A549 (cell line): ENCODE measurements around the gene TRIM41. TPM values are rescaled to one million over a fixed set of nuclear protein-coding genes. Genes with fewer than 3 reads are reported as not detected.

Experiments used
- ATAC-seq, 2 experiments: fragments of 200-7000 bp in 1 of 2; fragments of >200 bp in 1 of 2; cut with Nextera tagmentation in 1 of 2; cut with Tn5 transposase in 1 of 2; 3 replicates each; pipeline versions ENCODE4 v1.8.0 to v1.9.1; 2018 to 2020; ENCODE audit warnings: mild to moderate bottlenecking in 1 of 2, moderate library complexity in 1 of 2
- CTCF ChIA-PET: fragments of 300-600 bp; sonication (Branson Sonifier 250); formaldehyde crosslinking; extraction: SDS; loops from one replicate; lab custom pipeline; 2021; ENCODE audit warnings: antibody characterized with exemption, inconsistent platforms; lab: Yijun Ruan, JAX
- POLR2A ChIA-PET: fragments of 350-600 bp; formaldehyde crosslinking; extraction: SDS; loops from one replicate; lab custom pipeline; 2021; ENCODE audit warnings: antibody characterized with exemption, inconsistent platforms; lab: Yijun Ruan, JAX
- DNase-seq, 2 experiments: peaks; one replicate each; pipeline versions ENCODE4 v3.0.0 to v3.0.0-alpha.2; 2011 to 2016; ENCODE audit warnings: low read depth in 1 of 2, low spot score in 1 of 2
- FAIRE-seq: peaks from 2 replicates; lab custom pipeline; 2011; peaks lifted over from hg19 to GRCh38; lab: Jason Lieb, UNC
- H3K27ac ChIP-seq, 2 experiments: fragments of >200 bp; sonication (Bioruptor Twin); formaldehyde crosslinking; 3 replicates each; pipeline ENCODE4 v1.5.1; 2016 to 2017
- H3K4me1 ChIP-seq: fragments of >200 bp; sonication (Bioruptor Twin); formaldehyde crosslinking; 3 replicates; pipeline ENCODE4 v1.6.1; 2016
- H3K4me2 ChIP-seq: fragments of >200 bp; sonication (Bioruptor Twin); formaldehyde crosslinking; 3 replicates; pipeline ENCODE4 v1.6.1; 2016
- H3K4me3 ChIP-seq: fragments of >200 bp; sonication (Bioruptor Twin); formaldehyde crosslinking; 3 replicates; pipeline ENCODE4 v1.5.1; 2016
- H3K9me3 ChIP-seq: fragments of >200 bp; sonication (Bioruptor Twin); formaldehyde crosslinking; 3 replicates; pipeline ENCODE4 v1.6.1; 2016
- EHMT2 ChIP-seq: fragments of 200-600 bp; sonication (generic); IDR thresholded peaks from 2 replicates; pipeline ENCODE4 v1.6.1; 2016; ENCODE audit warnings: antibody characterized with exemption, low read depth, mild to moderate bottlenecking, moderate library complexity
- ESRRA ChIP-seq: fragments of 150-350 bp; IDR thresholded peaks from 2 replicates; pipeline ENCODE4 v1.6.1; 2014; ENCODE audit warnings: mild to moderate bottlenecking, low read length, borderline replicate concordance
- HOXA7 ChIP-seq: fragments of 250-450 bp; sonication (Bioruptor Pico); IDR thresholded peaks from 2 replicates; pipeline ENCODE4 v1.5.0; 2020; ENCODE audit warnings: mild to moderate bottlenecking, moderate library complexity
- HOXB5 ChIP-seq: fragments of 250-450 bp; sonication (Bioruptor Pico); IDR thresholded peaks from 2 replicates; pipeline ENCODE4 v1.5.0; 2020; ENCODE audit warnings: mild to moderate bottlenecking, moderate library complexity
- JUNB ChIP-seq: fragments of >200 bp; sonication (Bioruptor Twin); formaldehyde crosslinking; IDR thresholded peaks from 2 replicates; pipeline ENCODE4 v1.6.1; 2016
- KDM1A ChIP-seq: fragments of 200-600 bp; sonication (generic); IDR thresholded peaks from 2 replicates; pipeline ENCODE4 v1.6.1; 2016; ENCODE audit warnings: low read depth, mild to moderate bottlenecking
- MAZ ChIP-seq: fragments of 150-350 bp; IDR thresholded peaks from 2 replicates; pipeline ENCODE4 v1.6.1; 2014; ENCODE audit warnings: antibody characterized with exemption, low read depth, low read length, borderline replicate concordance
- NFE2L2 ChIP-seq: fragments of 150-350 bp; conservative IDR thresholded peaks from 2 replicates; pipeline ENCODE4 v1.6.1; 2014; ENCODE audit warnings: low read length
- PHF8 ChIP-seq: fragments of 200-600 bp; sonication (generic); IDR thresholded peaks from 2 replicates; pipeline ENCODE4 v1.6.1; 2016; ENCODE audit warnings: low read depth, mild to moderate bottlenecking, antibody characterized with exemption, moderate library complexity, borderline replicate concordance
- POLR2A ChIP-seq: IDR thresholded peaks from 2 replicates; pipeline ENCODE4 v1.6.1; 2012; ENCODE audit warnings: mild to moderate bottlenecking, low read length
- RAD21 ChIP-seq, 2 experiments: fragments of >200 bp in 1 of 2; sonication (Bioruptor Twin) in 1 of 2; formaldehyde crosslinking in 1 of 2; IDR thresholded peaks in 1 of 2; conservative IDR thresholded peaks in 1 of 2; 2 replicates in 1 of 2; 3 replicates in 1 of 2; pipeline ENCODE4 v1.6.1; 2012 to 2018; ENCODE audit warnings: inconsistent platforms in 1 of 2
- RCOR1 ChIP-seq: fragments of 150-350 bp; IDR thresholded peaks from 2 replicates; pipeline ENCODE4 v1.6.1; 2014; ENCODE audit warnings: antibody characterized with exemption, low read length, low read depth
- RFX5 ChIP-seq: fragments of 450-650 bp; IDR thresholded peaks from 2 replicates; pipeline ENCODE4 v1.7.1; 2014; ENCODE audit warnings: antibody characterized with exemption, mild to moderate bottlenecking, moderate library complexity
- SMC3 ChIP-seq: fragments of >200 bp; sonication (Bioruptor Twin); formaldehyde crosslinking; IDR thresholded peaks from 3 replicates; pipeline ENCODE4 v1.6.1; 2018; ENCODE audit warnings: inconsistent platforms
- ZFP36 ChIP-seq: fragments of 450-650 bp; IDR thresholded peaks from 2 replicates; pipeline ENCODE4 v1.6.1; 2014; ENCODE audit warnings: borderline replicate concordance; ENCODE audit not compliant: partially characterized antibody
- ZNF302 ChIP-seq: fragments of 250-450 bp; sonication (Bioruptor Pico); IDR thresholded peaks from 2 replicates; pipeline ENCODE4 v1.9.0; 2021; ENCODE audit warnings: inconsistent platforms, mild to moderate bottlenecking, moderate library complexity
- ZSCAN20 ChIP-seq: fragments of 250-450 bp; sonication (Bioruptor Pico); IDR thresholded peaks from 2 replicates; pipeline ENCODE4 v1.8.0; 2022; ENCODE audit warnings: mild to moderate bottlenecking, moderate library complexity
- WGBS: methylation state at CpG from one replicate; pipeline ENCODE4 v1.1.6; 2017; ENCODE audit errors: missing lambda C conversion rate; 5-methylcytosine and 5-hydroxymethylcytosine counted together
- polyA plus RNA-seq, 4 experiments: library from polyadenylated mRNA; depleted of rRNA in 3 of 4; stranded (reverse); fragments of >200 nt; fragmentation: RNase III in 1 of 4; extraction: RNeasy Plus Mini Kit Qiagen cat#74134 plus additional on column Dnase treatment in 1 of 4; gene quantifications; 2 replicates in 3 of 4; 3 replicates in 1 of 4; pipeline ENCODE4 v1.2.3, GENCODE V29; 2011 to 2017
- TF ChIP-seq, protein P1 (sequence below): fragments of >200 bp; sonication (Bioruptor Twin); formaldehyde crosslinking; IDR thresholded peaks from 3 replicates; pipeline ENCODE4 v1.6.1; 2016
- TF ChIP-seq, protein P2 (sequence below): IDR thresholded peaks from 2 replicates; pipeline ENCODE4 v1.6.1; 2012
- TF ChIP-seq, protein P3 (sequence below): IDR thresholded peaks from 2 replicates; pipeline ENCODE4 v1.6.1; 2012
- TF ChIP-seq, protein P4 (sequence below): fragments of 200-600 bp; sonication (generic); IDR thresholded peaks from 2 replicates; pipeline ENCODE4 v1.6.1; 2016; ENCODE audit warnings: antibody characterized with exemption, mild to moderate bottlenecking, moderate library complexity
- TF ChIP-seq, protein P5 (sequence below): fragments of 450-650 bp; IDR thresholded peaks from 2 replicates; pipeline ENCODE4 v1.6.1; 2014; ENCODE audit warnings: antibody characterized with exemption

TRIM41 gene
- polyA plus RNA-seq, 2 of the 4 experiments (the other 2 are of a cell fraction): 22.7 to 32.5 TPM

DNA sequence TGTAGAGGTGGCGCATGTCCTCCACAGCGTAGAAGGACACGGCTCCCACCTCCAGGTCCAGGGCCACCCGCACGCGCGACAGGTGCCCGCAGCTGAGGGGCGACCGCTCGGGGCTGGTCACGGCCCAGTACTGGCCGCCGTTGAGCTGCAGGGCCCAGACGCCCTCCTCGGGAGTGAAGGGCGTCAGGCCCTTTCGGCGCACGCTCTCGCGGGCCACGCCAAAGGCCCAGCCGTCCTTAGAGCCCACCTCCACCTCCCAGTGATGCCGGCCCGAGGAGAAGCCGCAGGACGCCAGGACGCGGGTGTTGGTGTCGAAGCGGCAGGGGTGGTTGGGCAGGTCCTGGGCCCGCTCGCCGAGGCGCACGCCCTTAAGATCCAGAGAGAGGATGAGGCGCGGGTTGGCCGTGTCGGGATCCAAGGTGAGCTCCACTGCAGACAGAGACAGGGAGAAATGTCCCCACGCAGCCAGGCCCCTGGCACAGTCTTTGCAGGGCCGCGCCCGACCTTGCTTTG lies 27.8 kb upstream of the TRIM41 start (continued):
- TF ChIP-seq, protein P1, sequence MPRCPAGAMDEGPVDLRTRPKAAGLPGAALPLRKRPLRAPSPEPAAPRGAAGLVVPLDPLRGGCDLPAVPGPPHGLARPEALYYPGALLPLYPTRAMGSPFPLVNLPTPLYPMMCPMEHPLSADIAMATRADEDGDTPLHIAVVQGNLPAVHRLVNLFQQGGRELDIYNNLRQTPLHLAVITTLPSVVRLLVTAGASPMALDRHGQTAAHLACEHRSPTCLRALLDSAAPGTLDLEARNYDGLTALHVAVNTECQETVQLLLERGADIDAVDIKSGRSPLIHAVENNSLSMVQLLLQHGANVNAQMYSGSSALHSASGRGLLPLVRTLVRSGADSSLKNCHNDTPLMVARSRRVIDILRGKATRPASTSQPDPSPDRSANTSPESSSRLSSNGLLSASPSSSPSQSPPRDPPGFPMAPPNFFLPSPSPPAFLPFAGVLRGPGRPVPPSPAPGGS: no peak
- TF ChIP-seq, protein P2, sequence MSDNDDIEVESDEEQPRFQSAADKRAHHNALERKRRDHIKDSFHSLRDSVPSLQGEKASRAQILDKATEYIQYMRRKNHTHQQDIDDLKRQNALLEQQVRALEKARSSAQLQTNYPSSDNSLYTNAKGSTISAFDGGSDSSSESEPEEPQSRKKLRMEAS: no peak
- TF ChIP-seq EHMT2 (no peak), KDM1A (no peak), NFE2L2 (no peak), PHF8 (no peak)

GRCh38 chr5:181197326-181197951 lies 25.6 kb upstream of the TRIM41 start:
- ATAC-seq (no peak), FAIRE-seq (no peak), DNase-seq (no peak)
- ChIA-PET POLR2A (no interaction called here), CTCF (interaction anchor here (1.0 to 2.2 kb wide), 6 partner anchors 8 to 38 kb away, joined by 3 to 12 read pairs (median 4); no protein-coding TSS in a partner anchor)
- Histone ChIP-seq H3K27ac (no peak overlapping the region), H3K4me3 (no peak overlapping the region), H3K4me1 (peaks cover 18% of the 10 kb centered on the region), H3K4me2 (no peak overlapping the region), H3K9me3 (no peaks in the 10 kb centered on the region)
- no peak for TF ChIP-seq ESRRA
- 74% methylated on average over 7 of the region's 8 CpGs for WGBS

DNA sequence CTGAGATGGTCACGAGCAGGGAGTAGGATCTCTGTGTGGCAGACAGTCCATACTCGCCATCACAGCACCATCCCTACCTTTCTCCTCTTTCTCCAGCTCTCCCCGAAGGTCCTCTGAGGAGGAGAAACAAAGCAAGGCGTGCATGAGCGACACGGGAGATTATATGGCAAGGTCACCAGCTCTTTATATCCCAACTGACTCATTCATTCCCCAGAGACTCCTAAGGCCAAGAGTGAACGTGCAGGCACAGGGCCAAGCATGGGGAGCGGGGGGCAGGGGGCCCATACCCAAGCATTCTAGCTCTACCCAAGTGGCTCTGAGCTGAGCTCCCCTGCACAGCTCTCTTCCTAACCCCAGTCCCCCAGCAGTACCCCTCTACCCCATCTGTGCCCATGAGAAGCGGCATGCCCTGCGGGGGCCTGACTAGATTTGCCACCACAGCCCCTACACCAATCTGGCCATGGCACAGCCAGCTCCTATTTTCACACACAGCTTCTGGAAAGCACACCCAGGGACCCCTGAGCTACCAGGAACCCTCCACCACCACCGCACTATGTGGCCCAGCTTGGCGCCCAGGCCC lies 24.9 kb upstream of the TRIM41 start:
- Histone ChIP-seq H3K27ac (no peak overlapping the region), H3K4me2 (no peak overlapping the region), H3K4me1 (peaks cover 11% of the 10 kb centered on the region; the same call in 2 of the 3 replicates), H3K4me3 (no peak overlapping the region), H3K9me3 (no peaks in the 10 kb centered on the region)
- ATAC-seq (no peak), DNase-seq (no peak), FAIRE-seq (no peak)
- 85% methylated on average over 12 of the region's 12 CpGs for WGBS
- TF ChIP-seq ESRRA: no peak
- TF ChIP-seq, protein P2: no peak
- TF ChIP-seq EHMT2: no peak
- TF ChIP-seq ZSCAN20 (CRISPR knock-in tag): no peak
- TF ChIP-seq, protein P3, sequence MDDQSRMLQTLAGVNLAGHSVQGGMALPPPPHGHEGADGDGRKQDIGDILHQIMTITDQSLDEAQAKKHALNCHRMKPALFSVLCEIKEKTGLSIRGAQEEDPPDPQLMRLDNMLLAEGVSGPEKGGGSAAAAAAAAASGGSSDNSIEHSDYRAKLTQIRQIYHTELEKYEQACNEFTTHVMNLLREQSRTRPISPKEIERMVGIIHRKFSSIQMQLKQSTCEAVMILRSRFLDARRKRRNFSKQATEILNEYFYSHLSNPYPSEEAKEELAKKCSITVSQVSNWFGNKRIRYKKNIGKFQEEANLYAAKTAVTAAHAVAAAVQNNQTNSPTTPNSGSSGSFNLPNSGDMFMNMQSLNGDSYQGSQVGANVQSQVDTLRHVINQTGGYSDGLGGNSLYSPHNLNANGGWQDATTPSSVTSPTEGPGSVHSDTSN: no peak
- TF ChIP-seq, protein P4, sequence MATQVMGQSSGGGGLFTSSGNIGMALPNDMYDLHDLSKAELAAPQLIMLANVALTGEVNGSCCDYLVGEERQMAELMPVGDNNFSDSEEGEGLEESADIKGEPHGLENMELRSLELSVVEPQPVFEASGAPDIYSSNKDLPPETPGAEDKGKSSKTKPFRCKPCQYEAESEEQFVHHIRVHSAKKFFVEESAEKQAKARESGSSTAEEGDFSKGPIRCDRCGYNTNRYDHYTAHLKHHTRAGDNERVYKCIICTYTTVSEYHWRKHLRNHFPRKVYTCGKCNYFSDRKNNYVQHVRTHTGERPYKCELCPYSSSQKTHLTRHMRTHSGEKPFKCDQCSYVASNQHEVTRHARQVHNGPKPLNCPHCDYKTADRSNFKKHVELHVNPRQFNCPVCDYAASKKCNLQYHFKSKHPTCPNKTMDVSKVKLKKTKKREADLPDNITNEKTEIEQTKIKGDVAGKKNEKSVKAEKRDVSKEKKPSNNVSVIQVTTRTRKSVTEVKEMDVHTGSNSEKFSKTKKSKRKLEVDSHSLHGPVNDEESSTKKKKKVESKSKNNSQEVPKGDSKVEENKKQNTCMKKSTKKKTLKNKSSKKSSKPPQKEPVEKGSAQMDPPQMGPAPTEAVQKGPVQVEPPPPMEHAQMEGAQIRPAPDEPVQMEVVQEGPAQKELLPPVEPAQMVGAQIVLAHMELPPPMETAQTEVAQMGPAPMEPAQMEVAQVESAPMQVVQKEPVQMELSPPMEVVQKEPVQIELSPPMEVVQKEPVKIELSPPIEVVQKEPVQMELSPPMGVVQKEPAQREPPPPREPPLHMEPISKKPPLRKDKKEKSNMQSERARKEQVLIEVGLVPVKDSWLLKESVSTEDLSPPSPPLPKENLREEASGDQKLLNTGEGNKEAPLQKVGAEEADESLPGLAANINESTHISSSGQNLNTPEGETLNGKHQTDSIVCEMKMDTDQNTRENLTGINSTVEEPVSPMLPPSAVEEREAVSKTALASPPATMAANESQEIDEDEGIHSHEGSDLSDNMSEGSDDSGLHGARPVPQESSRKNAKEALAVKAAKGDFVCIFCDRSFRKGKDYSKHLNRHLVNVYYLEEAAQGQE: no peak
- no peak for TF ChIP-seq MAZ
- TF ChIP-seq RAD21 (conservative IDR thresholded peaks at IDR 0.05 in 1 of 2, IDR thresholded peaks at IDR 0.05 in 1 of 2): no peak
- no peak for TF ChIP-seq NFE2L2
- TF ChIP-seq, protein P5, sequence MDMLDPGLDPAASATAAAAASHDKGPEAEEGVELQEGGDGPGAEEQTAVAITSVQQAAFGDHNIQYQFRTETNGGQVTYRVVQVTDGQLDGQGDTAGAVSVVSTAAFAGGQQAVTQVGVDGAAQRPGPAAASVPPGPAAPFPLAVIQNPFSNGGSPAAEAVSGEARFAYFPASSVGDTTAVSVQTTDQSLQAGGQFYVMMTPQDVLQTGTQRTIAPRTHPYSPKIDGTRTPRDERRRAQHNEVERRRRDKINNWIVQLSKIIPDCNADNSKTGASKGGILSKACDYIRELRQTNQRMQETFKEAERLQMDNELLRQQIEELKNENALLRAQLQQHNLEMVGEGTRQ: no peak
- TF ChIP-seq, protein P1: no peak
- no peak for TF ChIP-seq SMC3
- TF ChIP-seq HOXB5 (CRISPR knock-in tag): no peak
- TF ChIP-seq HOXA7: no peak
- TF ChIP-seq JUNB: no peak
- TF ChIP-seq POLR2A: no peak
- TF ChIP-seq ZFP36: no peak
- TF ChIP-seq RFX5: no peak
- TF ChIP-seq RCOR1: no peak
- no peak for TF ChIP-seq ZNF302
- CTCF ChIA-PET: interaction anchor here (1.1 to 2.2 kb wide), 5 partner anchors 8 to 37 kb away, joined by 3 to 12 read pairs (median 4); partner anchors contain the start of gene TRIM41
- POLR2A ChIA-PET: interaction anchor here (0.6 kb wide), 1 partner anchor 618 kb away, joined by 7 read pairs; no protein-coding TSS in a partner anchor
